Spleen (tissue), 7 donors: ENCODE results near the gene SSR3.
"Not testable (repeated sequence)": the region's sequence is repeated elsewhere in the genome, so short reads cannot be mapped to it uniquely, and the experiment has no call there.

Source experiments
- POLR2A ChIP-seq, 3 donors: fragments of 450-650 bp; IDR thresholded peaks; one replicate each; pipeline ENCODE4 v1.5.1; 2017; ENCODE audit warnings: antibody characterized with exemption in 3 of 3, mild to moderate bottlenecking in 1 of 3
- TF ChIP-seq, protein P1 (sequence below), 11 experiments: fragments of 200-600 bp in 7 of 11; fragments of 450-650 bp in 4 of 11; sonication (generic) in 4 of 11; IDR thresholded peaks in 8 of 11; conservative IDR thresholded peaks in 3 of 11; 1 replicate in 7 of 11; 2 replicates in 4 of 11; pipeline versions ENCODE4 v1.4.0 to v1.8.0; 2016 to 2021; ENCODE audit warnings: antibody characterized with exemption in 11 of 11, inconsistent platforms in 4 of 11, mild to moderate bottlenecking in 1 of 11
- donor health status: DM: no; HTN: no; CAD: no; lungs with moderate emphysema.
- donor health status: DM: no; HTN: no; CAD: no.
- donor health status: DM: no; HTN: no; CAD: no.

DNA sequence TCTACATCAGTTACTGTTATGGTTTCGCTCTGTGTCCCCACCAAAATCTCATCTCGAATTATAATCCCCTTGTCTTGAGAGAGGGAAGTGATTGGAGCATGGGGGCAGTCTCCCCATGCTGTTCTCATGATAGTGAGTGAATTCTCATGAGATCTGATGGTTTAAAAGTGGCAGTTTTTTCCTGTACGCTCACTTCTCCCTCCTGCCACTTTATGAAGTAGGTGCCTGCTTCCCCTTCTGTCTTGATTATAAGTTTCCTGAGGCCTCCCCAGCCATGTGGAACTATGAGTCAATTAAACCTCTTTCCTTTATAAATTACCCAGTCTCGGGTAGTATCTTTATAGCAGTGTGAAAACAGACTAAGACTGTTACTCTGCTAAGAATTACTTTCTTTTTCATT lies 15.0 kb upstream of the SSR3 start:
- not testable (repeated sequence) for TF ChIP-seq POLR2A (IDR thresholded peaks at IDR 0.05)
- TF ChIP-seq, protein P1, sequence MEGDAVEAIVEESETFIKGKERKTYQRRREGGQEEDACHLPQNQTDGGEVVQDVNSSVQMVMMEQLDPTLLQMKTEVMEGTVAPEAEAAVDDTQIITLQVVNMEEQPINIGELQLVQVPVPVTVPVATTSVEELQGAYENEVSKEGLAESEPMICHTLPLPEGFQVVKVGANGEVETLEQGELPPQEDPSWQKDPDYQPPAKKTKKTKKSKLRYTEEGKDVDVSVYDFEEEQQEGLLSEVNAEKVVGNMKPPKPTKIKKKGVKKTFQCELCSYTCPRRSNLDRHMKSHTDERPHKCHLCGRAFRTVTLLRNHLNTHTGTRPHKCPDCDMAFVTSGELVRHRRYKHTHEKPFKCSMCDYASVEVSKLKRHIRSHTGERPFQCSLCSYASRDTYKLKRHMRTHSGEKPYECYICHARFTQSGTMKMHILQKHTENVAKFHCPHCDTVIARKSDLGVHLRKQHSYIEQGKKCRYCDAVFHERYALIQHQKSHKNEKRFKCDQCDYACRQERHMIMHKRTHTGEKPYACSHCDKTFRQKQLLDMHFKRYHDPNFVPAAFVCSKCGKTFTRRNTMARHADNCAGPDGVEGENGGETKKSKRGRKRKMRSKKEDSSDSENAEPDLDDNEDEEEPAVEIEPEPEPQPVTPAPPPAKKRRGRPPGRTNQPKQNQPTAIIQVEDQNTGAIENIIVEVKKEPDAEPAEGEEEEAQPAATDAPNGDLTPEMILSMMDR (IDR thresholded peaks at IDR 0.05 in 8 of 11, conservative IDR thresholded peaks at IDR 0.05 in 3 of 11), result not testable (repeated sequence)
